Effector memory CD8-positive, alpha-beta T cell (primary cell): ENCODE measurements around the gene LRRC28.

Experiments used
- ATAC-seq: fragments of 150-1000 bp; cut with Tn5 transposase; replicated peaks from 2 replicates; pipeline ENCODE4 v1.10.0; 2021; ENCODE audit warnings: mild to moderate bottlenecking, moderate library complexity
- DNase-seq, 3 experiments: peaks; one replicate each; pipeline ENCODE4 v3.0.0; 2021
- H3K27ac Mint-ChIP-seq, 2 donors: one replicate each; pipeline ENCODE4 v1.8.0; 2022; ENCODE audit warnings: mild to moderate bottlenecking in 2 of 2, mixed read lengths in 2 of 2, moderate library complexity in 2 of 2
- H3K27me3 Mint-ChIP-seq, 2 donors: one replicate each; pipeline ENCODE4 v1.8.0; 2022; ENCODE audit warnings: mixed read lengths in 2 of 2
- H3K36me3 Mint-ChIP-seq: one replicate; pipeline ENCODE4 v1.8.0; 2022; ENCODE audit warnings: mild to moderate bottlenecking, moderate library complexity, mixed read lengths; ENCODE audit not compliant: insufficient read depth
- H3K4me1 Mint-ChIP-seq, 2 donors: one replicate each; pipeline ENCODE4 v1.8.0; 2022; ENCODE audit warnings: low read depth in 2 of 2, mixed read lengths in 2 of 2
- H3K4me3 Mint-ChIP-seq, 2 donors: one replicate each; pipeline ENCODE4 v1.8.0; 2022; ENCODE audit warnings: mild to moderate bottlenecking in 2 of 2, mixed read lengths in 2 of 2, moderate library complexity in 2 of 2
- H3K9me3 Mint-ChIP-seq, 2 donors: one replicate each; pipeline ENCODE4 v1.8.0; 2022; ENCODE audit warnings: mixed read lengths in 2 of 2

Gene LRRC28

GRCh38 chr15:99406716-99407487 lies 155.6 kb downstream of the LRRC28 start:
- no peaks in the 10 kb centered on the region for H3K36me3 Mint-ChIP-seq
- no peak for DNase-seq
- ATAC-seq, result no peak
- H3K9me3 Mint-ChIP-seq, result no peaks in the 10 kb centered on the region
- H3K4me3 Mint-ChIP-seq, result no peak overlapping the region
- no peak overlapping the region for H3K27ac Mint-ChIP-seq
- H3K4me1 Mint-ChIP-seq, result peaks cover 0 to 2% of the 10 kb centered on the region in 2 donors
- H3K27me3 Mint-ChIP-seq, result peaks cover 15 to 58% of the 10 kb centered on the region in 2 donors

- Mint-ChIP-seq H3K9me3 (no peaks in the 10 kb centered on the region), H3K27ac (no peak overlapping the region), H3K36me3 (no peaks in the 10 kb centered on the region), H3K4me3 (no peak overlapping the region), H3K4me1 (peaks cover 0 to 2% of the 10 kb centered on the region in 2 donors), H3K27me3 (peaks cover 10 to 50% of the 10 kb centered on the region in 2 donors)
- no peak for DNase-seq
- ATAC-seq, result no peak
Observed at GRCh38 chr15:99407716-99408115, 156.4 kb downstream of the LRRC28 start.

DNA sequence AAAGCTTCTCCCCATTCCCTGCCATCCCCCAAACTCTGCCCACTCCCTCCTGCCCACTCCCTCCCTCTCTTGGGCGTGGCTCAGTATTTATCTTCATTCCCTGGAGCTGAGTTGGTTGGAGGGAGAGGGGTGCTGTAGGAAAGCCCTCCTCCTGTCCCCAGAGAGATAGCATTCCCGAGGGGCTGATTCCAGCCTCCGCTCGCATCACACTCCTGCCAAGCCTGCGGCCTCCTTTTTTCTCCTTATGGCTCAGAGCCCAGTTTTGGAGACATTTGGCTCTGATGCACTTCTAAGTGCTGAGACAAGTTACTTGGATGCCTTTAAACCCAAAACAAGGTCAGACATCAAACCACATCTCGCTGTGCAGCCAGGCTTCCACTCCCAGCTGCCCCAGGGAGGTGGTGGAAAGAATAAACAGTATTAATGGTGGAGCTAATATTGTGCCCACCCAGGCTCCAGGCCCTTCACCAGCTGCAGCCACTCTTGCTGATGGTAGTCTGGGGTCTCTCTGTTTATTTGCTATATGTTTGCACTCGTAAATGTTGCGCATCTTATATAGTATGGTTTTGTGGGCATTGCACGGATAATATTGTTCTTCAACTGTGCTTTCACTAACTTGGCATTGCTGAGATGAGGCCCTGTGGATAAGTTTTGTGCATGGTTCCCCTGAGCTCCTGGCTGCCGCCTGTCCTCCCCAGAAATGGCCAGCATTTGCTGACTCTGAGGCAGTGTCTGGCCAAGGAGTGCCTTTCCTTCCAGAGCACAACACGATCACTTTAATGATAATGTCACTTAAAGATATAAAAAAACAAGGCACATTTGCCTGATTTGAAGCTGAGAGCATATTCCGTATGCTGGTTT lies 157.2 kb downstream of the LRRC28 start:
- peaks cover 0 to 2% of the 10 kb centered on the region in 2 donors for H3K4me1 Mint-ChIP-seq
- ATAC-seq, result no peak
- DNase-seq, result no peak
- no peak overlapping the region for H3K4me3 Mint-ChIP-seq
- no peak overlapping the region for H3K27ac Mint-ChIP-seq
- peaks cover 2% of the 10 kb centered on the region for H3K36me3 Mint-ChIP-seq
- no peaks in the 10 kb centered on the region for H3K9me3 Mint-ChIP-seq
- peaks cover 10 to 42% of the 10 kb centered on the region in 2 donors for H3K27me3 Mint-ChIP-seq

DNA sequence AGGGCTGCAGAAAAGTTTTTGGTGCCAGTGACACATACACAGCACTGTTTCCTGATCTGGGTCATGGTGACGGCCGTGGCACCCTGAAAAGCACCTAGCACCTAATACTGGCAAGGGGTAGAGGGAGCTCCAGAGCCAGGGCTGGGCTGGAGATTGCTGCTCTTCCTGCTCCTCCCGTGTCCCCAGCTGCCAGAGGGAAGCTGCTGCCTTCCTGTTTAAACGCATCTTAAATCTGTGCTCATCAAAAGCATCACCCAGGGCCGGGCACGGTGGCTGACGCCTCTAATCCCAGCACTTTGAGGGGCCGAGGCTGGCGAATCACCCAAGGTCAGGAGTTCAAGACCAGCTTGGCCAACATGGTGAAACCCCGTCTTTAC lies 157.8 kb downstream of the LRRC28 start:
- no peak for DNase-seq
- peaks cover 10 to 37% of the 10 kb centered on the region in 2 donors for H3K27me3 Mint-ChIP-seq
- H3K4me3 Mint-ChIP-seq, result no peak overlapping the region
- peaks cover 0 to 2% of the 10 kb centered on the region in 2 donors for H3K4me1 Mint-ChIP-seq
- H3K9me3 Mint-ChIP-seq, result no peaks in the 10 kb centered on the region
- peaks cover 2% of the 10 kb centered on the region for H3K36me3 Mint-ChIP-seq
- ATAC-seq, result peak; percentile 41
- no peak overlapping the region for H3K27ac Mint-ChIP-seq

DNA sequence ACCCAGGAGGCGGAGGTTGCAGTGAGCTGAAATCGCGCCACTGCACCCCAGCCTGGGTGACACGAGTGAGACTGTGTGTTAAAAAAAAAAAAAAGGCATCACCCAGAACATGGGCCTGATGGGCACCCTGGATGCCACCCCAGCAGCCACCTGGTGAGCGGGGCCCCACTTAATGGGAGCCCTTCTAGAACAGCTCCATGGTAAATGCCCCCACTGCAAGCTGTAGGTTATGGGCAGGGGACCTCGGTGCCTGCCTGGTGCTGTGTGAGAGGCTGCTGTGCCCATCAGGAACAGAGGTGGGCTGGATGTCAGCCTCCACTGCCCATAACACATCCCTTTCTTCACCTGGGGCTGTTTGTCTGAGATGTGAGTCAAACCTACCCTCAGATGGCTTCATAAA lies 158.3 kb downstream of the LRRC28 start:
- Mint-ChIP-seq H3K4me1 (peaks cover 0 to 2% of the 10 kb centered on the region in 2 donors), H3K4me3 (no peak overlapping the region), H3K27ac (no peak overlapping the region), H3K27me3 (peaks cover 9 to 35% of the 10 kb centered on the region in 2 donors), H3K9me3 (no peaks in the 10 kb centered on the region), H3K36me3 (peaks cover 2% of the 10 kb centered on the region)
- ATAC-seq (no peak), DNase-seq (no peak)

GRCh38 chr15:99410477-99410876 lies 159.2 kb downstream of the LRRC28 start:
- Mint-ChIP-seq H3K4me1 (peaks cover 0 to 2% of the 10 kb centered on the region in 2 donors), H3K9me3 (no peaks in the 10 kb centered on the region), H3K27ac (no peak overlapping the region), H3K36me3 (peaks cover 2% of the 10 kb centered on the region), H3K27me3 (peaks cover 0 to 26% of the 10 kb centered on the region in 2 donors), H3K4me3 (no peak overlapping the region)
- no peak for ATAC-seq
- DNase-seq, result no peak

GRCh38 chr15:99411234-99411633 lies 160.0 kb downstream of the LRRC28 start:
- no peak for DNase-seq
- H3K4me1 Mint-ChIP-seq, result peaks cover 0 to 2% of the 10 kb centered on the region in 2 donors
- H3K36me3 Mint-ChIP-seq, result peaks cover 2% of the 10 kb centered on the region
- H3K9me3 Mint-ChIP-seq, result no peaks in the 10 kb centered on the region
- ATAC-seq, result no peak
- no peak overlapping the region for H3K27ac Mint-ChIP-seq
- no peak overlapping the region for H3K4me3 Mint-ChIP-seq
- peaks cover 0 to 19% of the 10 kb centered on the region in 2 donors for H3K27me3 Mint-ChIP-seq

- Mint-ChIP-seq H3K36me3 (peaks cover 2% of the 10 kb centered on the region), H3K27ac (no peak overlapping the region), H3K4me3 (no peak overlapping the region), H3K4me1 (peaks cover 0 to 2% of the 10 kb centered on the region in 2 donors), H3K27me3 (peaks cover 0 to 15% of the 10 kb centered on the region in 2 donors), H3K9me3 (no peaks in the 10 kb centered on the region)
- no peak for ATAC-seq
- no peak for DNase-seq
Observed at GRCh38 chr15:99412082-99412481, 160.8 kb downstream of the LRRC28 start.

DNA sequence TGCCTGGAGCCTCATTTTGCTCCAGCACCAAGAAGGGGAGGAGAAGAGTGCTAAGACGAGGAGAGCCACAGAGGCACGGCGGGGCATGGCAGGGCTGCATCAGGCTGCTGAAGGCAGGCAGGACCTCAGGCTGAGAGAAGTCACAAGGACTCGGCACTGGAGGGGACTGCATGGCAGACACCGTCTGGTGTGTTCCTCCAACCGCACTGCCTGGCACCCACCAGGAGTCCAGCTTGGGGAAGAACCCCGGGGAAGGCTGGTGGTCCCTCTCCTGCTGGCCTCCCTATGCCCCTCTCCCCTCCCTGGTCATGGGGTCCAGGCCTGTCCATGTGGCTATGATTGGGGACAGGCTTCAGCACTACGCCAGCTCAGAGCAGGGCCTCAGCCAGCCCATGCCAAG lies 161.3 kb downstream of the LRRC28 start:
- Mint-ChIP-seq H3K36me3 (peaks cover 2% of the 10 kb centered on the region), H3K27me3 (peaks cover 0 to 9% of the 10 kb centered on the region in 2 donors), H3K4me1 (peaks cover 0 to 1% of the 10 kb centered on the region in 2 donors), H3K27ac (no peak overlapping the region), H3K4me3 (no peak overlapping the region), H3K9me3 (no peaks in the 10 kb centered on the region)
- DNase-seq, result no peak
- ATAC-seq, result no peak

DNA sequence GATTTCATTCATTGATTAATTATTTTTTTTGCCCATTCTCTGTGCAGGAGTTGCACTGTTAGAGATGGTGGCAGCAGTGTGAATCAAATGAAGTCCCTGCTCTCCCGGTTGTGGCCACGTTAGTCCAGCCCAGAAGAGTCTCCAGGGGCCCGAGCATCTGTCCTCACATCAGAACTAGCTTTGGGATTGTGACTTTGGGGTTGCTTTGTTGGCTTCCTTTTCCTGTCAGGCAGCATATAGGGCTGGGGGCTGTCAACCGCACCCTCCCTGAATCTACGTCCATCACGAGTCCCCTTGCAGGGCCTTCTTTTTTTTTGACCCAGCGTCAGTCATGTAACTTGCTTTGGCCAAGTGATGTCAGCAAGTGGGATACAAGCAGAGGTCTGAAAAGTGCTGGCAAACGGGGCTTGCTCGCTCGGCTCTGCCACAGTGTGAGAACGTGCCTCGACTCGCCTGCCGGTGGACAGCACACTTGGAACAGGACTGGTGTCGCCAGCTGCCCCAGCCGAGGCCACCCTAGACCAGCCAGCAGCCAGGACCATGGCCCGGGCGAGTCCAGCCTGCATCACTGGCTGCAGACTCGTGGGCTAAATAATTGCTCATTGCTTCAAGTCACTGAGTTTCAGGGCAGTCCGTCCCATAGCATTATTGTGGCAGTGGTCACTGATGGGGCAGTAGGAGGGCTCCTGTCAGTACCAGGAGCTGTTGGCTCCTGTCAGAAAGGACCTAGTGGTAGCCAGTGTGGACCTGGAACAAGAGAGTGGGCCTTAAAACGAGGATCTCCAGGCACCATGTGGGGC lies 162.9 kb downstream of the LRRC28 start:
- H3K4me3 Mint-ChIP-seq, result no peak overlapping the region
- no peak for DNase-seq

GRCh38 chr15:99414755-99415731 lies 163.8 kb downstream of the LRRC28 start:
- Mint-ChIP-seq H3K36me3 (peaks cover 2% of the 10 kb centered on the region), H3K27ac (no peak overlapping the region), H3K9me3 (no peaks in the 10 kb centered on the region), H3K4me3 (no peak overlapping the region), H3K27me3 (no peaks in the 10 kb centered on the region), H3K4me1 (no peaks in the 10 kb centered on the region)
- no peak for DNase-seq
- ATAC-seq, result no peak

More for the DNA sequence above, 162.9 kb downstream of the LRRC28 start:
- Mint-ChIP-seq H3K27me3 (no peaks in the 10 kb centered on the region), H3K27ac (no peak overlapping the region), H3K9me3 (no peaks in the 10 kb centered on the region), H3K36me3 (peaks cover 2% of the 10 kb centered on the region), H3K4me1 (no peaks in the 10 kb centered on the region)
- ATAC-seq, result no peak
